KMS-11 (cell line): ENCODE measurements around the gene R3HCC1L.

Source experiments
- H2AFZ ChIP-seq: fragments of 200-600 bp; sonication (generic); 2 replicates; pipeline ENCODE4 v1.6.1; 2016; ENCODE audit warnings: antibody characterized with exemption, mixed run types, low read depth
- H3K27ac ChIP-seq: fragments of 200-600 bp; sonication (generic); 2 replicates; pipeline ENCODE4 v1.6.1; 2016; ENCODE audit warnings: mild to moderate bottlenecking, mixed run types
- H3K27me3 ChIP-seq: fragments of 200-600 bp; sonication (generic); 2 replicates; pipeline ENCODE4 v1.6.1; 2017; ENCODE audit warnings: mild to moderate bottlenecking, low read depth, mixed run types, moderate library complexity; ENCODE audit not compliant: insufficient read depth
- H3K36me3 ChIP-seq: fragments of 200-600 bp; sonication (generic); 2 replicates; pipeline ENCODE4 v1.6.1; 2017; ENCODE audit warnings: mild to moderate bottlenecking, mixed run types; ENCODE audit not compliant: insufficient read depth
- H3K4me1 ChIP-seq: fragments of 200-600 bp; sonication (generic); 2 replicates; pipeline ENCODE4 v1.6.1; 2016; ENCODE audit warnings: mild to moderate bottlenecking, low read depth, mixed run types; ENCODE audit not compliant: poor library complexity, severe bottlenecking
- H3K4me2 ChIP-seq: fragments of 200-600 bp; sonication (generic); 2 replicates; pipeline ENCODE4 v1.7.0; 2016; ENCODE audit warnings: mild to moderate bottlenecking, mixed run types
- H3K4me3 ChIP-seq: fragments of 200-600 bp; sonication (generic); IDR thresholded peaks from 2 replicates; pipeline ENCODE4 v1.6.1; 2017; ENCODE audit warnings: low read depth, low read length, mixed read lengths; ENCODE audit not compliant: insufficient read depth
- H3K79me2 ChIP-seq: fragments of 200-600 bp; sonication (generic); 2 replicates; pipeline ENCODE4 v1.6.1; 2016; ENCODE audit warnings: low read depth, mixed run types; ENCODE audit not compliant: insufficient read depth
- H3K9ac ChIP-seq: fragments of 200-600 bp; sonication (generic); 2 replicates; pipeline ENCODE4 v1.6.1; 2016; ENCODE audit warnings: mild to moderate bottlenecking, mixed run types
- H4K20me1 ChIP-seq: fragments of 200-600 bp; sonication (generic); 2 replicates; pipeline ENCODE4 v1.6.1; 2016; ENCODE audit warnings: mild to moderate bottlenecking, mixed run types; ENCODE audit not compliant: insufficient read depth
- TF ChIP-seq, protein P1 (sequence below): fragments of 200-600 bp; sonication (generic); conservative IDR thresholded peaks from 2 replicates; pipeline ENCODE4 v1.6.1; 2017; ENCODE audit warnings: low read depth, mild to moderate bottlenecking, antibody characterized with exemption, low read length, moderate library complexity, mixed read lengths

R3HCC1L gene

DNA sequence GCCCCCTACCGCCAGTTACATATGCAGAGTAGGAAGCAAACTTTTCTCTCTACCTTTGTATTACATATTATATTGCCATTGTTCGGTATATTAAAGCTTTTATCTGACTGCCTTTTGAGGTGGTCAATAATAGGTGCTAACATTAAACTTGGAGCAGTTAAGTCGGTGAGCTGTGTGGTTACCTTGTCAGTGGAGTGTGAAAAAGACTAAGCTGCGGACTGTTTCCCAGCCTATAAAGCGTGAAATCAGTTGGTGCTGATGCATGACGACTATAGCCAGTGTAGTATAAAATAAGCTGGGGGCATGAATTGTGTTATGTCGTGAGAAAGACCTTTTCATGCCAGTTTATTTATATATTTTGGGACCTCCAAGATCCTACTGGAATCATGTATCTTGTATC lies 33.7 kb downstream of the R3HCC1L start:
- TF ChIP-seq, protein P1, sequence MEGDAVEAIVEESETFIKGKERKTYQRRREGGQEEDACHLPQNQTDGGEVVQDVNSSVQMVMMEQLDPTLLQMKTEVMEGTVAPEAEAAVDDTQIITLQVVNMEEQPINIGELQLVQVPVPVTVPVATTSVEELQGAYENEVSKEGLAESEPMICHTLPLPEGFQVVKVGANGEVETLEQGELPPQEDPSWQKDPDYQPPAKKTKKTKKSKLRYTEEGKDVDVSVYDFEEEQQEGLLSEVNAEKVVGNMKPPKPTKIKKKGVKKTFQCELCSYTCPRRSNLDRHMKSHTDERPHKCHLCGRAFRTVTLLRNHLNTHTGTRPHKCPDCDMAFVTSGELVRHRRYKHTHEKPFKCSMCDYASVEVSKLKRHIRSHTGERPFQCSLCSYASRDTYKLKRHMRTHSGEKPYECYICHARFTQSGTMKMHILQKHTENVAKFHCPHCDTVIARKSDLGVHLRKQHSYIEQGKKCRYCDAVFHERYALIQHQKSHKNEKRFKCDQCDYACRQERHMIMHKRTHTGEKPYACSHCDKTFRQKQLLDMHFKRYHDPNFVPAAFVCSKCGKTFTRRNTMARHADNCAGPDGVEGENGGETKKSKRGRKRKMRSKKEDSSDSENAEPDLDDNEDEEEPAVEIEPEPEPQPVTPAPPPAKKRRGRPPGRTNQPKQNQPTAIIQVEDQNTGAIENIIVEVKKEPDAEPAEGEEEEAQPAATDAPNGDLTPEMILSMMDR = no peak
- Histone ChIP-seq H3K36me3 (no peaks in the 10 kb centered on the region), H3K27me3 (no peaks in the 10 kb centered on the region), H3K79me2 (no peaks in the 10 kb centered on the region), H3K4me1 (peaks cover 8% of the 10 kb centered on the region), H3K4me3 (no peak overlapping the region), H3K9ac (no peak overlapping the region), H2AFZ (no peak overlapping the region), H3K27ac (no peak overlapping the region), H4K20me1 (no peaks in the 10 kb centered on the region), H3K4me2 (no peak overlapping the region)

DNA sequence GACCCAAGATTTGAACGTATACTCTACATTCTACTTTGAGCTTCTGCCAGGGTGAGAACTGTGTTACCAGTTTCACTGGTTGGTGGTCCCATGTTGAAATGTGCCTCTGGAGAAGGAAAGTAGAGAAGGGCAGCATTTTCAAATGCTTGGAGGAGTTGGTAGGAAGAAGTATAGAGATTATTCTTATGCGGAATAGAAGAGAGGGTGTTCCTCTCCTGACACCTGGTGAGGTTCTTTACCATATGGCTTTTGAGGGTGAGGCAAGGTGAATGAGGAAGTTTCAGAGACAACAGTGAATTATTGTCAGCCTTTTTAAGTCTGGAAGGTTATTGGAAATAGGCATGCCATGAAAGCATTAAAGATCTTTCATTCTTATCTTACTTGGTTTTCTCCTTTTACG lies 34.3 kb downstream of the R3HCC1L start:
- no peak overlapping the region for H2AFZ ChIP-seq
- no peak overlapping the region for H3K4me3 ChIP-seq
- H3K36me3 ChIP-seq = no peaks in the 10 kb centered on the region
- H3K27ac ChIP-seq = no peak overlapping the region
- no peaks in the 10 kb centered on the region for H3K27me3 ChIP-seq
- no peak overlapping the region for H3K4me2 ChIP-seq
- no peaks in the 10 kb centered on the region for H3K79me2 ChIP-seq
- H3K9ac ChIP-seq = no peak overlapping the region
- H4K20me1 ChIP-seq = no peaks in the 10 kb centered on the region
- peaks cover 8% of the 10 kb centered on the region for H3K4me1 ChIP-seq
- TF ChIP-seq, protein P1 = no peak

DNA sequence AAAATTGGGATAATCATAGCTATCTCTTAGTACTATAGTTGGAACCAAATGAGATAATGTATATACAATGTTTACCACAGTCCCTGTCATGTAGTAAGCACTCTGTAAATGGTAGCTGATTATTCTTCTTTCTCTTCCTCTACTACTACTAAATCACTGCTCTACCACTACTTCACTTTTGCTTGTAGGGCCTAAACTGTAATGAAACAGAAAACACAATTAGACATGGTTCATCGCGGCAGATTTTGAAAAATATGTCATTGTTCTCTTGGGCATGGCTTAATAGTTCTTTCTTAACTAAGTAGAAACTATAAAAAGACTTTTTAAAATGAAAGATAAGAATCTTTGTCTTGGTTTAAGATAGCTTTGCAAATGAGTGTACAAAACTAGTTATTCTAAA lies 34.9 kb downstream of the R3HCC1L start:
- H3K27ac ChIP-seq = no peak overlapping the region

DNA sequence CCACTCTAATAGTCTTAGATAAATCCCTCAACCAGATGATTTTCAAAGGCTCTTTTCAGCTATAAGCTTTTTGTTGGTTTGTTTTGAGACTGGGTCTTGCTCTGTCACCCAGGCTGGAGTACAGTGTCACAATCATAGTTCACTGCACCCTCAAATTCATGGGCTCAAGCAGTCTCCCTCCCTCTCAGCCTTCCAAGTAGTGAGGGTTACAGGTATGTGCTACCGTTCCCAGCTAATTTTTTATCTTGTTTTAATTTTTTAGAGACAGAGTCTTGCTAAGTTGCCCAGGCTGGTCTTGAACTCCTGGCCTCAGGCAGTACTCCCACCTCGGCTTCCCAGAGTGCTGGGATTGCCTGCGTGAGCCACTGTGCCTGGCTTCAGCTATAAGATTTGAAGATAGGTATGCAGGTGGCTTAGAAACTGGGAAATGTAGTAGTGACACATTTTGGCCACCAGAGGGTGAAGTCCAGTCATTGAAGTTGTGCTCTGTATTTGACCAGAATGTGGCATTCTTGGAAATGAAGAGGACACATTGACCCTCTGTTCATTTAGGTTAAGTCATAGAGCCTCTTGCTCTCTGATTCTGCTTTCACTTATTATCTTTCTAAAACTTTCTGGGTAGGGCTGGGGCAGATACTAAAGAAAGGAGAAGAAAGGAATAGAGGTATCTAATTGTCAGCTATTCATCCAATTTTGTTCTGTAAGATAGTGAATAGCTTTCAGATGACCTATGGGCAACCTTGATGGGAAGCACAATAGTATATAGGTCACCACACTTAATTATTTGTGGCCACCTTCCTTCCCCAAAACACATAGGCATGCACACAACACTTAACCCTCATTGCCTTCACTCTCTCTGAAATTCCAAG lies 36.0 kb downstream of the R3HCC1L start:
- H3K4me1 ChIP-seq = peaks cover 8% of the 10 kb centered on the region
- H4K20me1 ChIP-seq = no peaks in the 10 kb centered on the region
- H3K79me2 ChIP-seq = no peaks in the 10 kb centered on the region
- TF ChIP-seq, protein P1 = peak; percentile 83
- no peak overlapping the region for H3K9ac ChIP-seq
- no peak overlapping the region for H3K4me3 ChIP-seq
- H2AFZ ChIP-seq = no peak overlapping the region
- no peaks in the 10 kb centered on the region for H3K36me3 ChIP-seq
- H3K27ac ChIP-seq = no peak overlapping the region
- no peaks in the 10 kb centered on the region for H3K27me3 ChIP-seq
- no peak overlapping the region for H3K4me2 ChIP-seq

More for the DNA sequence above, 34.9 kb downstream of the R3HCC1L start:
- Histone ChIP-seq H4K20me1 (no peaks in the 10 kb centered on the region), H2AFZ (no peak overlapping the region), H3K36me3 (no peaks in the 10 kb centered on the region), H3K4me3 (no peak overlapping the region), H3K4me2 (no peak overlapping the region), H3K9ac (no peak overlapping the region), H3K27me3 (no peaks in the 10 kb centered on the region), H3K4me1 (peaks cover 8% of the 10 kb centered on the region), H3K79me2 (no peaks in the 10 kb centered on the region)
- TF ChIP-seq, protein P1 = no peak
